ENCODE results near the gene CNNM1.

GRCh38 chr10:99344715-99345114 lies 15.6 kb downstream of the CNNM1 start:
- TF ChIP-seq CTCF (IDR thresholded peaks at IDR 0.05) (no peak), POLR2A (IDR thresholded peaks at IDR 0.05) (no peak), POLR2AphosphoS5 (IDR thresholded peaks at IDR 0.05) (no peak), EP300 (IDR thresholded peaks at IDR 0.05) (no peak)
